GM18526 (cell line): ENCODE measurements around the gene DMBT1.

Experiments used
- POLR2A ChIP-seq: IDR thresholded peaks from 3 replicates; pipeline ENCODE4 v1.6.1; 2011; ENCODE audit not compliant: insufficient read length; ENCODE audit errors: extremely low read depth

DMBT1 gene

DNA sequence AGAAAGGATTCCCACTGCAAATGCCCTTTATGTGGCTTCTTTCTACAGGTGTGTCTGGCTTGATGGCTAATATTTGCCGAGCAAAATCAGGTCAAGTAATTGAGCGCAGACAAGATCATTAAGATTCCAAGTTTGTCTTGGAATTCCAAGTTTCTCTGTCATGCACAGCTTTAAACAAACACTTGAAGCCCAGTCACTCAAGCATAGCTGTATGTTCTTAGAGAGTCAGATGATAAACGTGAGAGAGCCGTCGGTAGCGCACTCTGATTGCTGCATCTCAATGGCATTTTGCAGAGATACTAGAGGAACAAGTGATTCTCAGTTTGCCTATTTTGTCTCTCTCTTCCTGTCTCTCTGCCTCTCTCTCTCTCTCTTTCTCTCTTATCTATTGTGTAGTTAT is 658 bp downstream of the DMBT1 start:
- no peak for TF ChIP-seq POLR2A

DNA sequence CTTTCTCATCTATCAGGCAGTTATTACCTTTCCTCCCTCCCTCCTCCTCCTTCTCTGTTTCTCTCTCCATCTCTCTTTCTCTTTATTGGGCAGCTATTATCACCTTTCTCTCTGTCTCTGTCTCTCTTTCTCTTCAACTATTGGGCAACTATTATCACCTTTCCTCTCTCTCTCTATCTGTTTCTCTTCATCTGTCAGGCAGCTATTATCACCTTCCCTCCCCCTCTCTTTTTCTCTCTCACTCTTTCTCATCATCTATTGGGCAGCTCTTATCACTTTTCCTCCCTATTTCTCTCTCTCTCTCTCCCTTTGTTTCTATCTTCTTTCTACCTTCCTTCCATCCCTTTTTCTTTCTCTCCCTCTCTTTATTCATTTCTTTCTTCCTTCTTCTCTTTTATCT is 1.2 kb downstream of the DMBT1 start:
- TF ChIP-seq POLR2A: no peak

- no peak for TF ChIP-seq POLR2A
Measured at GRCh38 chr10:122564980-122565379, 4.4 kb downstream of the DMBT1 start.

- no peak for TF ChIP-seq POLR2A
Measured at GRCh38 chr10:122565766-122566206, 5.2 kb downstream of the DMBT1 start.

DNA sequence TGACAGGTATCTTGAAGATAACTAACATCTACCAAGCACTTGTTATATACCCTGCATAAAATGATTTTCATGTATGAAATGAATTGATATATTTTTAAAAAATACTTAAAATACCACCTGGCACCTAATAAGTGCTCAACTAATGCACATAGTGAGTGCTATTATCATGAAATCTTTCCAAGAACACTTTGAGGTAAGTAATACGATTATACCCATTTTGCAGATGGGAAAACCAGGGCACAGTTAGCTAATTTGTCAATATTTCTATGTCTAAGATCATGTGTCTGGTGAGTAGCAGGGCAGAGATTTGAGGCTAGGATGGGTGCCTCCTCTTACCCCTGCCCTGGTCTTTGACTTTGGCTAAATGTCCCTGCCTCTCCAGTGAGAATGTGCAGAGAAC is 6.1 kb downstream of the DMBT1 start:
- TF ChIP-seq POLR2A: no peak

DNA sequence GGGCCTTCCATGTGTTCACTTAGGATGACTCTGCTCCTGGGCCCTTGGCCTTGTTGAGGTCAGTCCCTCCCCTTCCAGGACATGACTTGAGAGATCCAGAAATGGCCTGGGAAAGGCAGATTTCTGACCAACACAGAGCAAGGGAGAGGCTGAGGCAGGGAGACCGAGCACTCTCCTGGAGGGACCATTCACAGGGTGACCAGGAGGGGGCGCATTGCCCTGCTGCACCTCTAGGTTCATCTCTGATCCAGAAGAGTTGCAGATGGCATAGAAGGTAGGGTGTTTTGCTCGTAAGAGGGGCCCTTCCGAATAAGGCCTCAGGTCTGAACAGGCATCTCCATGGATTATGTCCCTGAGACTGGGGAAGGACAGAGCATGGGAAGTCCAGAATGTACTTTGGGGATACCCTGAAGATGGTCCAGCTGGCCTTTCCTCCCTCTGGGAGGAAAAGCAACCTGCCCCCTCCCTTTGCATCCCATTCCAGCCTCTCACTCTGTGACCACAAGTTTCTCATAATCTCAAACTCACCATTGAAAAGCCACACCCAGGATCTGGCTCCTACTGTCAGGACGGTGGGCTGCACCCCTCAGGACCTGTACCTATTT is 6.6 kb downstream of the DMBT1 start:
- no peak for TF ChIP-seq POLR2A

DNA sequence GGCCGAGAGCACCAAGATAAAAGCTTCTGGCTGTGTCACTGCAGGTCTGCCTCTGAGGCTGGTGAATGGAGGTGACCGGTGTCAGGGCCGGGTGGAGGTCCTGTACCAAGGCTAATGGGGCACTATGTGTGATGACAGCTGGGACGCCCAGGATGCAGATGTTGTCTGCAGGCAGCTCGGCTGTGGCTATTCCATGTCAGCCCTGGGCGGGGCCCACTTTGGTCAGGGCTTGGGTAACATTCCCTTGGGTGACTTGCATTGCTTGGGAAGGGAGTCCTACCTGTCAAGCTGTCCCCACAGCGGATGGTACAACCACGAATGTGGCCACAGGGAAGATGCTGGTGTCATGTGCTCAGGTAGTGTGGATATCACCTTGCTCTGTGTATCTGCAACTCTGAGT is 8.0 kb downstream of the DMBT1 start:
- no peak for TF ChIP-seq POLR2A

- no peak for TF ChIP-seq POLR2A
Measured at GRCh38 chr10:122570920-122571319, 10.4 kb downstream of the DMBT1 start.

DNA sequence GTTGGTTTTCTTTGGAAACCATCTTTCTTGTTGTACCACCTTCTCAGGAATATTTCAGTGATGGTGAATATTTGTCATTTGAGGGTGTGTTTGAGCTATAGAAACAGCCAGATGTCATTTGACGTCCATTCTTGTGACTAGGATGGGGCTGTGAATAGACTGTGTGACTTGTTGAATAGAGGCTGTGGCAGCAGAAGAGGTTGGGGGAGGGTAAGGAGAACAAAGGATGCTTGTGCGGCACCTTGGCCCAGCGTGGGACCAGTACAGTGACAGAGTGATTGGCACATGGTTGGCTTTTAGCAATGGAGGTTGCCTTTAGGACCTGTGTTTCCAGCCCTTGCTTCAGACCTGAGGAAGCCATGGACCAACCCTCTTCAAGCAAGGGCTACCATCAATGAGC is 11.3 kb downstream of the DMBT1 start:
- TF ChIP-seq POLR2A: no peak

DNA sequence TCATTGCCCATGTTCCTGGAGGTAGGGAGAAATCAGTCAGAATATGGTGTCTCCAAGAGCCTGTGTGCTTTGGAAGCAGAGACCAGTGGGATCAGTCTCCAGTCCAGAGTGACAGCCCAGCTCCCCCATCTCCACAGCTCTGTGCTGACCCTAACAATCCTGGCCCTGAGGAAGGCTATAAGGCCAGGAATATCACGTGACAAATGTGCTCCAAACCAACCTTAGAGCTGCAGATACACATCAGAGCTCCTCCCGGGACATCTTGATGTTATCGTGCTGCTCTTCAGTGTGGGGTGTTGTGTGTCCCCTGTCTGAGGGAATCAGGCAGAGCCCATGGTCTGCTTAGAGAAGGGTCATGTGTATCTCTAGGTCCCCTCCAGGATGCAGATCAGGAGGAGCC is 15.2 kb downstream of the DMBT1 start:
- TF ChIP-seq POLR2A: no peak

- TF ChIP-seq POLR2A: no peak
Measured at GRCh38 chr10:122576291-122576690, 15.7 kb downstream of the DMBT1 start.

- TF ChIP-seq POLR2A: no peak
Measured at GRCh38 chr10:122577311-122577885, 16.8 kb downstream of the DMBT1 start.

DNA sequence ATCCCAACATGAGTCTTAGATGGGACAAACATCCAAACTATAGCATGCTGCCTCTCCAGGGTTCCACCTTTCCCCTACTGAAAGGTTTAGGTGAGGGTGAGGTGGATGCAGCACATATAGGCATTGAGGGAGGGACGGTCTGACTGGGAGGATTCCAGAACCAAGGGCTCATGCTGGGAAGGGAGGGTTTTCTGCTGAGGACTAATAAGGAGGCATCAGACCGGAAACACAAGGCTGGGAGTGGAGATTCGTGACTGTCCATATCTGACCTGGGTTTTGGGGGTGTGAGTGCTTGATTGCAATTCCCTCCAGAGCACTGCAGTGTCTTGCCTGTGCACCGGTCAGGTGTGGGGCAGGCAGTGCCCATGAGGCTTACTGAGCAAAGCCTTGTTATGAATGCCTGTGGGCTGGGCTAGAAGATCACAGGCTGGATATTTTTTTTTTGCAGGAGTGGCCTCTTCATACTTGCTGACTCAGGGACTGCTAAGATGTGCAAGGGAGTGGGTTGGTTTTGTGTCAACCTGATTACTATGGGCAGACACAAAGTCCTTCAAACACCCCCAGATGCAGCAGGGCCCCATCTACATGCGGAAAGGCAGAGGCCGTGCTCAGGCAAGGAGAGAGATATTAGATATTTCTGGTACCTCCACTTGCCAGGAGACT is 26.7 kb downstream of the DMBT1 start:
- no peak for TF ChIP-seq POLR2A

- no peak for TF ChIP-seq POLR2A
Measured at GRCh38 chr10:122588381-122588780, 27.8 kb downstream of the DMBT1 start.

DNA sequence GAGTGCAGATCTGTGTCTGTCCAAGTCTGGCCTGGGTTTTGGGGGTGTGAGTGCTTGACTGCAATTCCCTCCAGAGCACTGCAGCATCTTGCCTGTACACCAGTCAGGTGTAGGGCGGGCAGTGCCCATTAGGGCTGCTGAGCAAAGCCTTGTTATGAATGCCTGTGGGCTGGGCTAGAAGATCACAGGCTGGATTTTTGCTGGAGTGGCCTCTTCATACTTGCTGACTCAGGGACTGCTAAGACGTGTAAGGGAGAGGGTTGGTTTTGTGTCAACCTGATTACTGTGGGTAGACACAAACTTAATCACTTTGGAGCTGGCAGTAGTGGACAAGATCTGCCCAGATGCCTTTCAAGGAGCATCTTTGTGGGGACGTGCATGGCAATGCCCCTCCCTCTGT is 29.6 kb downstream of the DMBT1 start:
- no peak for TF ChIP-seq POLR2A

DNA sequence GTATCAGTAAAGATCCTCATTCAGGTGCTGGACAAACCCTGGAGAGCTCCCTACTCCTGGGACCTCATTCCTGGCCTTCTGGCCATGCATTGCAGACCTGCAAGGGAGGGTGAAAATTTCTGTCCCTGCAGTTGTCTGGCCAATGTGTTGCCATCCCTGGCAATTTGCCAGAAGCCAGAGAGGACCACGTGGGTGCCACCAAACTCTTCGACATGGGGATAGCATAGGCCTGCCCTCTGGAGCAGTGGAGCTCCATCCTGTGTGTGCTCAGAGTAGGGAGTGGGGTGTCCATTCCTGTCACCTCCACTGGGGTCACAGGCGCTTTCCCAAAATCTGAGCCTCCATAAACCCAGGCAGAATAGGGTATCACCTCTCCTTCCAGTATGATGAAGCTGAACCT is 31.2 kb downstream of the DMBT1 start:
- no peak for TF ChIP-seq POLR2A

DNA sequence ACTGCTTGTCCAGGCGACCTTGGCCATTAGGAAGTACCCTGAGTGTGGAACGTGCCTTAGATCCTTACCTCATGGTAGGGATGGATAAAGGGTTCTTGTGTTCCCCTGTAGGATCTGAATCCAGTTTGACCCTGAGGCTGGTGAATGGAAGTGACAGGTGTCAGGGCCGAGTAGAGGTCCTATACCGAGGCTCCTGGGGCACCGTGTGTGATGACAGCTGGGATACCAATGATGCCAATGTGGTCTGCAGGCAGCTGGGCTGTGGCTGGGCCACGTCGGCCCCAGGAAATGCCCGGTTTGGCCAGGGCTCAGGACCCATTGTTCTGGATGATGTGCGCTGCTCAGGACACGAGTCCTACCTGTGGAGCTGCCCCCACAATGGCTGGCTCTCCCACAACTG is 31.6 kb downstream of the DMBT1 start:
- TF ChIP-seq POLR2A: no peak
